ENCODE results near the gene CHD6. TPM values are rescaled to one million over a fixed set of nuclear protein-coding genes. Genes with fewer than 3 reads are reported as not detected.

CHD6 gene
- total RNA-seq (10 to 100 TPM; 63.8 to 81.0 TPM), polyA plus RNA-seq (ENCODE audit: insufficient read length in 2 of 2) (10 to 100 TPM; 31.5 to 35.7 TPM)
- long read RNA-seq, donor 1, transcript CHD6-208 (3 exons, 2,829 nt), result major isoform, 6 of 35 reads
- long read RNA-seq, donor 1, partial matches to known transcripts, result 26 of 35 reads
- long read RNA-seq, donor 1, other reads (novel, unspliced or antisense), result 0 of 35 reads
- long read RNA-seq, donor 2, transcript CHD6-208 (3 exons, 2,829 nt), result major isoform, 7 of 8 reads
- long read RNA-seq, donor 2, partial matches to known transcripts, result 0 of 8 reads
- long read RNA-seq, donor 2, other reads (novel, unspliced or antisense), result 0 of 8 reads
- long read RNA-seq, donor 3, transcript CHD6-208 (3 exons, 2,829 nt), result major isoform, 7 of 7 reads
- long read RNA-seq, donor 3, partial matches to known transcripts, result 0 of 7 reads
- long read RNA-seq, donor 3, other reads (novel, unspliced or antisense), result 0 of 7 reads
- long read RNA-seq, donor 4, transcript CHD6-208 (3 exons, 2,829 nt), result major isoform, 11 of 13 reads
- long read RNA-seq, donor 4, partial matches to known transcripts, result 0 of 13 reads
- long read RNA-seq, donor 4, other reads (novel, unspliced or antisense), result 0 of 13 reads

- no peaks in the 10 kb centered on the region for H3K27me3 ChIP-seq (ENCODE audit: control insufficient read depth, insufficient read depth, low read length)
- H3K4me1 ChIP-seq (ENCODE audit: control insufficient read depth, insufficient read depth, low read length), result peaks cover 17% of the 10 kb centered on the region
- H3K36me3 ChIP-seq (ENCODE audit: control insufficient read depth, insufficient read depth, low read length), result no peaks in the 10 kb centered on the region
- peak within 1 kb of the TSS; percentile 75 for H3K4me3 ChIP-seq (ENCODE audit: low read depth, low read length)
- H3K27ac ChIP-seq (ENCODE audit: low read depth, low read length), result peak within 1 kb of the TSS; percentile 83
- WGBS (ENCODE audit: insufficient coverage), result 0% methylated on average over 77 of the region's 102 CpGs
- peak; percentile 98 to 100 (median 100) for DNase-seq (ENCODE audit: low read depth in 4 of 6, low spot score in 6 of 6)
- H3K9me3 ChIP-seq (ENCODE audit: control insufficient read depth, insufficient read depth, low read length), result no peaks in the 10 kb centered on the region
Measured at GRCh38 chr20:41617902-41618806, at the start of gene CHD6. TSS of gene CHD6 (minus strand) at chr20:41618377. CDS start at chr20:41551337, 67,040 bp downstream.

GRCh38 chr20:41664584-41664983, 46.4 kb upstream of the CHD6 start:
- H3K27me3 ChIP-seq (ENCODE audit: control insufficient read depth, insufficient read depth, low read length), result no peaks in the 10 kb centered on the region
- peak in 1 of 6 donors; percentile 63 for DNase-seq (ENCODE audit: low read depth in 4 of 6, low spot score in 6 of 6)
- no peak overlapping the region for H3K4me3 ChIP-seq (ENCODE audit: low read depth, low read length)
- H3K27ac ChIP-seq (ENCODE audit: low read depth, low read length), result no peak overlapping the region
- H3K9me3 ChIP-seq (ENCODE audit: control insufficient read depth, insufficient read depth, low read length), result no peaks in the 10 kb centered on the region
- H3K4me1 ChIP-seq (ENCODE audit: control insufficient read depth, insufficient read depth, low read length), result no peaks in the 10 kb centered on the region
- H3K36me3 ChIP-seq (ENCODE audit: control insufficient read depth, insufficient read depth, low read length), result no peaks in the 10 kb centered on the region
- 43% methylated on average over 1 of the region's 5 CpGs for WGBS (ENCODE audit: insufficient coverage)

- no peak overlapping the region for H3K27ac ChIP-seq (ENCODE audit: low read depth, low read length)
- no peak overlapping the region for H3K4me3 ChIP-seq (ENCODE audit: low read depth, low read length)
- no peaks in the 10 kb centered on the region for H3K9me3 ChIP-seq (ENCODE audit: control insufficient read depth, insufficient read depth, low read length)
- DNase-seq (ENCODE audit: low read depth in 4 of 6, low spot score in 6 of 6), result no peak
- H3K4me1 ChIP-seq (ENCODE audit: control insufficient read depth, insufficient read depth, low read length), result peaks cover 16% of the 10 kb centered on the region
- H3K27me3 ChIP-seq (ENCODE audit: control insufficient read depth, insufficient read depth, low read length), result no peaks in the 10 kb centered on the region
- H3K36me3 ChIP-seq (ENCODE audit: control insufficient read depth, insufficient read depth, low read length), result no peaks in the 10 kb centered on the region
- 79% methylated on average over 5 of the region's 7 CpGs for WGBS (ENCODE audit: insufficient coverage)
Measured at GRCh38 chr20:41657655-41658054, 39.5 kb upstream of the CHD6 start.

GRCh38 chr20:41655962-41656618, 37.9 kb upstream of the CHD6 start:
- H3K27me3 ChIP-seq (ENCODE audit: control insufficient read depth, insufficient read depth, low read length), result no peaks in the 10 kb centered on the region
- H3K9me3 ChIP-seq (ENCODE audit: control insufficient read depth, insufficient read depth, low read length), result no peaks in the 10 kb centered on the region
- H3K36me3 ChIP-seq (ENCODE audit: control insufficient read depth, insufficient read depth, low read length), result no peaks in the 10 kb centered on the region
- peaks cover 16% of the 10 kb centered on the region for H3K4me1 ChIP-seq (ENCODE audit: control insufficient read depth, insufficient read depth, low read length)
- DNase-seq (ENCODE audit: low read depth in 4 of 6, low spot score in 6 of 6), result peak in 1 of 6 donors; percentile 68
- H3K4me3 ChIP-seq (ENCODE audit: low read depth, low read length), result no peak overlapping the region
- WGBS (ENCODE audit: insufficient coverage), result 0% methylated on average over 1 of the region's 3 CpGs
- H3K27ac ChIP-seq (ENCODE audit: low read depth, low read length), result no peak overlapping the region

GRCh38 chr20:41654884-41655283, 36.7 kb upstream of the CHD6 start:
- H3K36me3 ChIP-seq (ENCODE audit: control insufficient read depth, insufficient read depth, low read length), result no peaks in the 10 kb centered on the region
- no peak overlapping the region for H3K27ac ChIP-seq (ENCODE audit: low read depth, low read length)
- H3K27me3 ChIP-seq (ENCODE audit: control insufficient read depth, insufficient read depth, low read length), result no peaks in the 10 kb centered on the region
- no peaks in the 10 kb centered on the region for H3K9me3 ChIP-seq (ENCODE audit: control insufficient read depth, insufficient read depth, low read length)
- peaks cover 16% of the 10 kb centered on the region for H3K4me1 ChIP-seq (ENCODE audit: control insufficient read depth, insufficient read depth, low read length)
- WGBS (ENCODE audit: insufficient coverage), result 56% methylated on average over 1 of the region's 1 CpG
- no peak overlapping the region for H3K4me3 ChIP-seq (ENCODE audit: low read depth, low read length)
- no peak for DNase-seq (ENCODE audit: low read depth in 4 of 6, low spot score in 6 of 6)

- H3K4me3 ChIP-seq (ENCODE audit: low read depth, low read length), result no peak overlapping the region
- peak in 3 of 6 donors; percentile 52 to 94 (median 59) for DNase-seq (ENCODE audit: low read depth in 4 of 6, low spot score in 6 of 6)
- WGBS (ENCODE audit: insufficient coverage), result 17% methylated on average over 3 of the region's 3 CpGs
- H3K9me3 ChIP-seq (ENCODE audit: control insufficient read depth, insufficient read depth, low read length), result no peaks in the 10 kb centered on the region
- no peaks in the 10 kb centered on the region for H3K27me3 ChIP-seq (ENCODE audit: control insufficient read depth, insufficient read depth, low read length)
- no peak overlapping the region for H3K27ac ChIP-seq (ENCODE audit: low read depth, low read length)
- H3K36me3 ChIP-seq (ENCODE audit: control insufficient read depth, insufficient read depth, low read length), result no peaks in the 10 kb centered on the region
- H3K4me1 ChIP-seq (ENCODE audit: control insufficient read depth, insufficient read depth, low read length), result peaks cover 16% of the 10 kb centered on the region
Measured at GRCh38 chr20:41654292-41654691, 36.1 kb upstream of the CHD6 start.

- H3K27ac ChIP-seq (ENCODE audit: low read depth, low read length), result no peak overlapping the region
- H3K27me3 ChIP-seq (ENCODE audit: control insufficient read depth, insufficient read depth, low read length), result no peaks in the 10 kb centered on the region
- H3K9me3 ChIP-seq (ENCODE audit: control insufficient read depth, insufficient read depth, low read length), result no peaks in the 10 kb centered on the region
- WGBS (ENCODE audit: insufficient coverage), result 24% methylated on average over 1 of the region's 1 CpG
- H3K4me1 ChIP-seq (ENCODE audit: control insufficient read depth, insufficient read depth, low read length), result peaks cover 9% of the 10 kb centered on the region
- no peaks in the 10 kb centered on the region for H3K36me3 ChIP-seq (ENCODE audit: control insufficient read depth, insufficient read depth, low read length)
- peak in 2 of 6 donors; percentile 41 to 69 for DNase-seq (ENCODE audit: low read depth in 4 of 6, low spot score in 6 of 6)
- no peak overlapping the region for H3K4me3 ChIP-seq (ENCODE audit: low read depth, low read length)
Measured at GRCh38 chr20:41650231-41650948, 32.2 kb upstream of the CHD6 start.

GRCh38 chr20:41649489-41649888, 31.3 kb upstream of the CHD6 start:
- H3K36me3 ChIP-seq (ENCODE audit: control insufficient read depth, insufficient read depth, low read length), result no peaks in the 10 kb centered on the region
- WGBS (ENCODE audit: insufficient coverage), result 93% methylated on average over 2 of the region's 3 CpGs
- no peaks in the 10 kb centered on the region for H3K9me3 ChIP-seq (ENCODE audit: control insufficient read depth, insufficient read depth, low read length)
- H3K4me3 ChIP-seq (ENCODE audit: low read depth, low read length), result no peak overlapping the region
- H3K27me3 ChIP-seq (ENCODE audit: control insufficient read depth, insufficient read depth, low read length), result no peaks in the 10 kb centered on the region
- H3K27ac ChIP-seq (ENCODE audit: low read depth, low read length), result no peak overlapping the region
- peak in 1 of 6 donors; percentile 66 for DNase-seq (ENCODE audit: low read depth in 4 of 6, low spot score in 6 of 6)
- peaks cover 4% of the 10 kb centered on the region for H3K4me1 ChIP-seq (ENCODE audit: control insufficient read depth, insufficient read depth, low read length)
